ENCODE data around the gene MYH11.
"Not testable (repeated sequence)": the region's sequence is repeated elsewhere in the genome, so short reads cannot be mapped to it uniquely, and the experiment has no call there.

MYH11 gene

DNA sequence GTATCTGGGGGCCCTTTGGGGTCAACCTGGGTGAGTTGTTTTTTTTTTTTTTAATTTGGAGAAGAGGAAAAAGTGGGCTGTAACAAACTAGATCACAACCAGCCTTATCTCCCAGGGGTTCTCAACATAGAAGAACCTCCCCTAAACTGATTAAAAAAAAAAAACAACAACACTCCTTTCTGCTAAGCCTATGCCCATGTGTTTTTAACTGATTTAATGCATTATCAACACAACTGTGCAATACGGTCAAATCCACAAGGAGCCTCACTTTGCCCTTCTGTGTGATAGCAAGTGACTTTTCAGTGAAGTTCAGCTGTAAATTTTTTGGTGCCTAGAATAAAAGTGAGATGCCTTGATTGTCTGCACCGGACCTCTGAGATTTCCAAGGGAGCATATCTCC, 646 bp downstream of the MYH11 start:
- no peaks in the 10 kb centered on the region for H3K9me3 ChIP-seq
- intact Hi-C loops (cut with DNase I; ENCODE audit: low total_unique reads): no loop called here
- TF ChIP-seq, protein P1, sequence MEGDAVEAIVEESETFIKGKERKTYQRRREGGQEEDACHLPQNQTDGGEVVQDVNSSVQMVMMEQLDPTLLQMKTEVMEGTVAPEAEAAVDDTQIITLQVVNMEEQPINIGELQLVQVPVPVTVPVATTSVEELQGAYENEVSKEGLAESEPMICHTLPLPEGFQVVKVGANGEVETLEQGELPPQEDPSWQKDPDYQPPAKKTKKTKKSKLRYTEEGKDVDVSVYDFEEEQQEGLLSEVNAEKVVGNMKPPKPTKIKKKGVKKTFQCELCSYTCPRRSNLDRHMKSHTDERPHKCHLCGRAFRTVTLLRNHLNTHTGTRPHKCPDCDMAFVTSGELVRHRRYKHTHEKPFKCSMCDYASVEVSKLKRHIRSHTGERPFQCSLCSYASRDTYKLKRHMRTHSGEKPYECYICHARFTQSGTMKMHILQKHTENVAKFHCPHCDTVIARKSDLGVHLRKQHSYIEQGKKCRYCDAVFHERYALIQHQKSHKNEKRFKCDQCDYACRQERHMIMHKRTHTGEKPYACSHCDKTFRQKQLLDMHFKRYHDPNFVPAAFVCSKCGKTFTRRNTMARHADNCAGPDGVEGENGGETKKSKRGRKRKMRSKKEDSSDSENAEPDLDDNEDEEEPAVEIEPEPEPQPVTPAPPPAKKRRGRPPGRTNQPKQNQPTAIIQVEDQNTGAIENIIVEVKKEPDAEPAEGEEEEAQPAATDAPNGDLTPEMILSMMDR (IDR thresholded peaks at IDR 0.05): no peak
- H3K27ac ChIP-seq: peak overlapping the region; percentile 89 to 97
- H3K4me3 ChIP-seq: peak overlapping the region; percentile 61 to 74
- no peak for DNase-seq
- H3K36me3 ChIP-seq: peaks cover 0 to 14% (median 0%) of the 10 kb centered on the region in 3 donors
- peaks cover 0 to 32% (median 12%) of the 10 kb centered on the region in 4 donors for H3K4me1 ChIP-seq
- no peaks in the 10 kb centered on the region for H3K27me3 ChIP-seq

DNA sequence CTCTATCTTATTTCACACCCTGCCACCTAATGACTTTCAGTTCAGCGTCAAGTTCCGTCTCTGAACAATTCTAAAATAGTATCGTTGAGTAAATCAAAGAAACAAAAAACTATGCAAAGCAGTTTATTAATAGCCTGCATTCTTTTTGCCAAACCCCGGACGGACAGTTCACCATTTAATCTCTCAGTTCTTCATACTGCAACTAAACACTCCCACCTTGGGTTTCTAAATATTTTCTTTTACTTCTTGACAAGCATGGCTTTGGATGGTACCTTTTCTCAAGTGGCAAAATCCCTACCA, 1.2 kb downstream of the MYH11 start:
- Histone ChIP-seq H3K36me3 (peaks cover 0 to 14% (median 0%) of the 10 kb centered on the region in 3 donors), H3K27me3 (no peaks in the 10 kb centered on the region), H3K4me3 (peak overlapping the region; percentile 61 to 74), H3K27ac (peak overlapping the region; percentile 89 to 97), H3K4me1 (peaks cover 0 to 33% (median 15%) of the 10 kb centered on the region in 4 donors), H3K9me3 (no peaks in the 10 kb centered on the region)
- intact Hi-C loops (cut with DNase I; ENCODE audit: low total_unique reads): no loop called here
- DNase-seq: no peak
- TF ChIP-seq, protein P1 (IDR thresholded peaks at IDR 0.05): no peak

DNA sequence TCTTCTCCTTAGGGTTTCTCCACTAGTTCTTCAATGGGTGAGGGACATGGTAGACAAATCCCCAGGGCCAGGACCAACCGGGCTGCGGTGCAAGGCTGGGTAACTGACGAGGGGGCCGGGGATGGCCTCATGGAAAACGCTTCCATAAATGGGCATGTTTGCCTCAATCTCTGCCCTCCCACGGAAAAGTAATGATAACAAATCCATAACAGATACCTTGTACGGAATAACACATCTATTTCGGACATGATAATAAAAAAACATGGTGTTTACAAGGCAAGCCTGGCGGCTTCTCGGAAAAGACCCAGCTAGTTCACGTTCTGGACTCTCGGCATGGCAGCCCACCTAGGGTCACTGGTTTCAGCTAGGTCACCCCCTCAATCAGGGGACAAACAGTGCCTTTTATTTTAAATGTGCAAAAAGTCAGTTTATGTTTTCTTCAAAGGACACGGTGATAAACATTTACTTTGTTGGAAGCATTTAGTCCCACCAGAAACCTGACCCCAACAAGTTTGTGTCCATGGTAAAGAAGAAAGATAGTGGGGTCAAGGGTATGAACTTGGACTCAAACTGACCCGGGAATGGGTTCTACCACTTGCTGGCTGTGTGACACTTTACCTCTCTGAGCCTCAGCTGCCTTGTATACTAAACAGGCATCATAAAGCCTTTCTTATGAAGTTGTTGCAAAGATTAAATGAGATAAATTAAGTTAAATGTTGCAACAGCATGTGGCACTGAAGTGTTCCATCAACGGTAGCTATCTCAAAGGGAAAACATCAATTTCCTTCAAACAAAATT, 1.7 kb downstream of the MYH11 start:
- peak overlapping the region; percentile 89 to 97 for H3K27ac ChIP-seq

DNA sequence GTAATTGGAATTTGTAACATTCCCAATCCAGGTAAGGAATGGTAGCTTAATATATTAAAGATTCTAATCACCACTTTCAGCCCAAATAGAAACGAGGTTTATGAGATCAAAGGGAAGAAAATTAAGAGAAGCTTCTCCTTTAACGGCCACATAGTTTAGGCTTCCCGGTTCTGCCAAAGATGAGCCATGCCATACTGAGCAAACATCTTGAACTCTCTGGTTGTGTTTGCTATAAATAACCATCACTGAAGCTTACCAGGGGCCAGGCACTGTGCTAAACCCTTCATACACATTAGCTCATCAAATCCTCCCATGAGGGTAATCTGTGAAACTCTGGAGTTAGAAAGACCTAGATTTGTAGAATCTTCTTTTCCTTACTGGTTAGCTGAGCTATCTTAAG, 2.8 kb downstream of the MYH11 start:
- H3K4me3 ChIP-seq: peak overlapping the region; percentile 61 to 74
- H3K27me3 ChIP-seq: no peaks in the 10 kb centered on the region
- intact Hi-C loops (cut with DNase I; ENCODE audit: low total_unique reads): no loop called here
- DNase-seq: no peak
- H3K27ac ChIP-seq: peak overlapping the region; percentile 89 to 97
- H3K4me1 ChIP-seq: peaks cover 0 to 46% (median 27%) of the 10 kb centered on the region in 4 donors
- no peaks in the 10 kb centered on the region for H3K9me3 ChIP-seq
- TF ChIP-seq, protein P1 (IDR thresholded peaks at IDR 0.05): no peak
- H3K36me3 ChIP-seq: peaks cover 0 to 26% (median 5%) of the 10 kb centered on the region in 3 donors

More for the DNA sequence above, 1.7 kb downstream of the MYH11 start:
- Histone ChIP-seq H3K9me3 (no peaks in the 10 kb centered on the region), H3K4me1 (peaks cover 0 to 38% (median 19%) of the 10 kb centered on the region in 4 donors), H3K27me3 (no peaks in the 10 kb centered on the region), H3K4me3 (peak overlapping the region; percentile 61 to 74), H3K36me3 (peaks cover 0 to 18% (median 0%) of the 10 kb centered on the region in 3 donors)
- DNase-seq: peak; percentile 54 to 89
- TF ChIP-seq, protein P1 (IDR thresholded peaks at IDR 0.05): no peak
- intact Hi-C loops (cut with DNase I; ENCODE audit: low total_unique reads): no loop called here

DNA sequence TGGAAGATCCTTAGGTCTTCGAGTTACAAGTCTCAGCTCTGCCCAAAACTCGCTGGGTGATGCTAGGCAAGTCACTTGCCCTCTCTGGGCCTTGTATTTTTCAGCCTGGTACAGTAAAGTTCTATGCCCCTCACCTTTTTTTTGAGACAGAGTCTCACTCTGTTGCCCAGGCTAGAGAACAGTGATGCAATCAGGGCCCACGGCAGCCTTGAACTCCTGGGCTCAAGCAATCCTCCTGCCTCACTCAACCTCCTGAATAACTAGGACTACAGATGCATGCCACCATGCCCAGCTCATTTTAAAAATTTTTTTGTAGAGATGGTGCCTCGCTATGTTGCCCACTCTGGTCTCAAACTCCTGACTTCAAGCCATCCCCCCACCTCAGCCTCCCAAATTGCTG, 3.8 kb downstream of the MYH11 start:
- H3K36me3 ChIP-seq: peaks cover 5 to 26% (median 5%) of the 10 kb centered on the region in 3 donors
- no peaks in the 10 kb centered on the region for H3K27me3 ChIP-seq
- intact Hi-C loops (cut with DNase I; ENCODE audit: low total_unique reads): no loop called here
- TF ChIP-seq, protein P1 (IDR thresholded peaks at IDR 0.05): no peak
- H3K9me3 ChIP-seq: no peaks in the 10 kb centered on the region
- peak overlapping the region; percentile 89 to 97 for H3K27ac ChIP-seq
- peaks cover 0 to 49% (median 26%) of the 10 kb centered on the region in 4 donors for H3K4me1 ChIP-seq
- H3K4me3 ChIP-seq: peak overlapping the region; percentile 61 to 74
- no peak for DNase-seq

DNA sequence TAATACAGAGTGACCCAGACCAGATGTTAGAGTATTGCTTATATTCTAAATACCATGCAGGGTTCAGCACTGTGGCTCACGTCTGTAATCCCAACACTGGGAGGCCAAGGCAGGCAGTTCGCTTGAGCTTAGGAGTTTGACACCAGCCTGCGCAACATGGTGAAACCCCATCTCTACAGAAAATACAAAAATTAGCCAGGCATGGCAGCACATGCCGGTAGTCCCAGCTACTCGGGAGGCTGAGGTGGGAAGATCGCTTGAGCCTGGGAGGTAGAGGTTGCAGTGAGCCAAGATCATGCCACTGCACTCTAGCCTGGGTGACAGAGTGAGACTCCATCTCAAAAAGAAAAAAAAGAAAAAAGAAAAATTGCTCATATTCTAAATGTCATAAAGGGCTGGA, 6.3 kb downstream of the MYH11 start:
- Histone ChIP-seq H3K36me3 (peaks cover 5 to 35% (median 11%) of the 10 kb centered on the region in 3 donors), H3K27ac (peak overlapping the region; percentile 89 to 97), H3K4me1 (peaks cover 0 to 73% (median 31%) of the 10 kb centered on the region in 4 donors), H3K4me3 (peak overlapping the region; percentile 61 to 74)
- DNase-seq; H3K27me3 ChIP-seq; intact Hi-C loops (cut with DNase I; ENCODE audit: low total_unique reads); H3K9me3 ChIP-seq: not testable (repeated sequence)

Measured in tibial artery (tissue), 4 donors.